Measurements from ENCODE around the gene LIFR. TPM values are rescaled to one million over a fixed set of nuclear protein-coding genes. Genes with fewer than 3 reads are reported as not detected.

The LIFR gene
- total RNA-seq, 1 donor from 2014 or later, result 45.8 TPM

GRCh38 chr5:38598296-38598993, 42.0 kb upstream of the LIFR start:
- Histone ChIP-seq H3K4me3 (no peak overlapping the region), H3K4me1 (peaks cover 77% of the 10 kb centered on the region), H3K27me3 (ENCODE audit: low read depth) (no peaks in the 10 kb centered on the region), H3K36me3 (no peaks in the 10 kb centered on the region), H3K9me3 (replicated peaks) (no peaks in the 10 kb centered on the region), H3K27ac (replicated peaks) (peak overlapping the region; percentile 46)
- DNase-seq, result no peak
- intact Hi-C loops (cut with micrococcal nuclease), result no loop called here
- no peak for TF ChIP-seq CTCF (IDR thresholded peaks at IDR 0.05; ENCODE audit: borderline replicate concordance)

GRCh38 chr5:38596981-38597380, 40.5 kb upstream of the LIFR start:
- H3K27me3 ChIP-seq (ENCODE audit: low read depth), result no peaks in the 10 kb centered on the region
- peak overlapping the region; percentile 73 for H3K27ac ChIP-seq (replicated peaks)
- H3K4me1 ChIP-seq, result peaks cover 67% of the 10 kb centered on the region
- no peaks in the 10 kb centered on the region for H3K9me3 ChIP-seq (replicated peaks)
- no peaks in the 10 kb centered on the region for H3K36me3 ChIP-seq
- TF ChIP-seq CTCF (IDR thresholded peaks at IDR 0.05; ENCODE audit: borderline replicate concordance), result no peak
- no peak overlapping the region for H3K4me3 ChIP-seq
- DNase-seq, result no peak
- intact Hi-C loops (cut with micrococcal nuclease), result no loop called here

- DNase-seq, result no peak
- peaks cover 64% of the 10 kb centered on the region for H3K4me1 ChIP-seq
- peak overlapping the region; percentile 24 for H3K4me3 ChIP-seq
- H3K9me3 ChIP-seq (replicated peaks), result no peaks in the 10 kb centered on the region
- no peaks in the 10 kb centered on the region for H3K27me3 ChIP-seq (ENCODE audit: low read depth)
- intact Hi-C loops (cut with micrococcal nuclease), result no loop called here
- H3K27ac ChIP-seq (replicated peaks), result peak overlapping the region; percentile 48
- no peaks in the 10 kb centered on the region for H3K36me3 ChIP-seq
- TF ChIP-seq CTCF (IDR thresholded peaks at IDR 0.05; ENCODE audit: borderline replicate concordance), result no peak
Observed at GRCh38 chr5:38595132-38595745, 38.8 kb upstream of the LIFR start.

- intact Hi-C loops (cut with micrococcal nuclease), result loop anchor here (5.0 kb wide), 1 partner anchor 37 kb away; the partner anchor contains the start of gene LIFR
- H3K4me1 ChIP-seq, result peaks cover 61% of the 10 kb centered on the region
Observed at GRCh38 chr5:38593959-38594358, 37.5 kb upstream of the LIFR start.

GRCh38 chr5:38591523-38591849, 35.0 kb upstream of the LIFR start:
- Histone ChIP-seq H3K4me3 (no peak overlapping the region), H3K27me3 (ENCODE audit: low read depth) (no peaks in the 10 kb centered on the region), H3K36me3 (no peaks in the 10 kb centered on the region), H3K27ac (replicated peaks) (peak overlapping the region; percentile 59), H3K9me3 (replicated peaks) (no peaks in the 10 kb centered on the region), H3K4me1 (peaks cover 41% of the 10 kb centered on the region)
- no peak for TF ChIP-seq CTCF (IDR thresholded peaks at IDR 0.05; ENCODE audit: borderline replicate concordance)
- intact Hi-C loops (cut with micrococcal nuclease), result loop anchor here (5.0 kb wide), 1 partner anchor 34 kb away; the partner anchor contains the start of gene LIFR
- DNase-seq, result no peak

More at GRCh38 chr5:38593959-38594358, 37.5 kb upstream of the LIFR start:
- H3K36me3 ChIP-seq, result no peaks in the 10 kb centered on the region
- TF ChIP-seq CTCF (IDR thresholded peaks at IDR 0.05; ENCODE audit: borderline replicate concordance), result no peak
- H3K27me3 ChIP-seq (ENCODE audit: low read depth), result no peaks in the 10 kb centered on the region
- H3K4me3 ChIP-seq, result peak overlapping the region; percentile 24
- H3K27ac ChIP-seq (replicated peaks), result peak overlapping the region; percentile 48
- H3K9me3 ChIP-seq (replicated peaks), result no peaks in the 10 kb centered on the region
- DNase-seq, result no peak

Measured in left ventricle myocardium inferior (tissue), 1 donor.